Lung (tissue), 12 donors: ENCODE measurements around the gene FOXN3. TPM values are rescaled to one million over a fixed set of nuclear protein-coding genes. Genes with fewer than 3 reads are reported as not detected.

ENCODE experiments used
- ATAC-seq: fragments of 200-7000 bp; cut with Tn5 transposase; one replicate; pipeline ENCODE4 v1.9.1; 2020; ENCODE audit warnings: moderate number of reproducible peaks; ENCODE audit not compliant: insufficient read depth, low FRiP score
- DNase-seq, 3 donors: peaks; one replicate each; pipeline ENCODE4 v3.0.0-alpha.2; 2013 to 2017
- H3K27ac ChIP-seq, 2 donors: one replicate each; pipeline ENCODE4 v1.5.1; 2013; ENCODE audit warnings: mild to moderate bottlenecking in 2 of 2, moderate library complexity in 2 of 2, control low read depth in 1 of 2, inconsistent platforms in 1 of 2, low read depth in 1 of 2, low read length in 1 of 2
- H3K27me3 ChIP-seq, 3 donors: one replicate each; pipeline ENCODE4 v1.5.1; 2013; ENCODE audit warnings: low read length in 2 of 3; ENCODE audit not compliant: control insufficient read depth in 3 of 3, insufficient read depth in 3 of 3
- H3K36me3 ChIP-seq, 4 donors: one replicate each; pipeline ENCODE4 v1.5.1; 2013; ENCODE audit warnings: low read length in 4 of 4, mild to moderate bottlenecking in 1 of 4, moderate library complexity in 1 of 4; ENCODE audit not compliant: control insufficient read depth in 4 of 4, insufficient read depth in 4 of 4
- H3K4me1 ChIP-seq, 5 donors: one replicate each; pipeline ENCODE4 v1.5.1; 2013; ENCODE audit warnings: low read length in 5 of 5, mild to moderate bottlenecking in 2 of 5, moderate library complexity in 1 of 5; ENCODE audit not compliant: control insufficient read depth in 5 of 5, insufficient read depth in 5 of 5
- H3K4me3 ChIP-seq: one replicate; pipeline ENCODE4 v1.5.1; 2013; ENCODE audit warnings: mild to moderate bottlenecking, control low read depth, moderate library complexity
- H3K9ac ChIP-seq, 2 donors: one replicate each; pipeline ENCODE4 v1.5.1; 2013; ENCODE audit warnings: low read length in 2 of 2, control low read depth in 1 of 2; ENCODE audit not compliant: insufficient read depth in 1 of 2
- H3K9me3 ChIP-seq, 4 donors: one replicate each; pipeline ENCODE4 v1.5.1; 2013; ENCODE audit warnings: low read length in 3 of 4, mild to moderate bottlenecking in 1 of 4, moderate library complexity in 1 of 4; ENCODE audit not compliant: control insufficient read depth in 4 of 4, insufficient read depth in 3 of 4
- WGBS, 2 donors: extraction: QIAGEN DNeasy Blood & Tissue Kit; methylation state at CpG; one replicate each; pipeline ENCODE4 v1.1.7; 2013; 5-methylcytosine and 5-hydroxymethylcytosine counted together
- polyA plus RNA-seq, 2 donors: library from polyadenylated mRNA; stranded (reverse); fragments of 200-250 nt; gene quantifications; one replicate each; pipeline ENCODE4 v1.2.1, GENCODE V29; 2013
- total RNA-seq, 2 donors: library from RNA; depleted of rRNA in 1 of 2; stranded (reverse); fragments of >200 nt in 1 of 2; gene quantifications; one replicate each; pipeline ENCODE4 v1.2.1, GENCODE V29; 2014 to 2021
- TF ChIP-seq, protein P1 (sequence below): IDR thresholded peaks from 2 replicates; pipeline ENCODE4 v1.5.1; 2012; ENCODE audit warnings: mild to moderate bottlenecking; ENCODE audit errors: control extremely low read depth, extremely low read depth
- donor health status: control.
- donor health status: control.
- donor health status: Bipolar disorder and iron deficiency.
- donor health status: healthy.
- donor health status: DM: yes; HTN: yes; CAD: no.

The FOXN3 gene
- total and polyA plus RNA-seq, 4 donors: 12.7 to 69.7 (median 34.9) TPM

DNA sequence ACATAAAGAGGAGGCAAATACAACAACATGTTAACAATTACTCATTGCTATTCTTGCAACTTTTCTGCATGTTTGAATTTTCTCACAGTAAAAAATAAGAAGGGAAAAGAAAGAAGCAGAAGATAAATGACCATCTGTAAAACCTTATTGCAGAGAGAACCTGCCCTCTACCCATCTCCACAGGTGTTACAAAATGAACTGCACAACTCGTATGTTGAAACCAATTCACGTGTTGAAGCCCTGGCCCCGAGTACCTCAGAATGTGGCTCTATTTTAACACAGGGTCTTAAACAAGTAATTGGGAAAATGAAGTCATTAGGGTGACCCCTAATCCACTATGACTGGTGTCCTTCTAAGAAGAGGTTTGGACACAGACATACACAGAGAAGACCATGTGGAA lies 39.5 kb downstream of the FOXN3 start:
- Histone ChIP-seq H3K4me3 (no peak overlapping the region), H3K9ac (no peak overlapping the region), H3K27me3 (no peaks in the 10 kb centered on the region), H3K4me1 (peaks cover 0 to 4% (median 0%) of the 10 kb centered on the region in 5 donors), H3K9me3 (no peaks in the 10 kb centered on the region), H3K27ac (no peak overlapping the region), H3K36me3 (peaks cover 0 to 4% (median 2%) of the 10 kb centered on the region in 4 donors)
- ATAC-seq (no peak), DNase-seq (no peak)
- TF ChIP-seq, protein P1, sequence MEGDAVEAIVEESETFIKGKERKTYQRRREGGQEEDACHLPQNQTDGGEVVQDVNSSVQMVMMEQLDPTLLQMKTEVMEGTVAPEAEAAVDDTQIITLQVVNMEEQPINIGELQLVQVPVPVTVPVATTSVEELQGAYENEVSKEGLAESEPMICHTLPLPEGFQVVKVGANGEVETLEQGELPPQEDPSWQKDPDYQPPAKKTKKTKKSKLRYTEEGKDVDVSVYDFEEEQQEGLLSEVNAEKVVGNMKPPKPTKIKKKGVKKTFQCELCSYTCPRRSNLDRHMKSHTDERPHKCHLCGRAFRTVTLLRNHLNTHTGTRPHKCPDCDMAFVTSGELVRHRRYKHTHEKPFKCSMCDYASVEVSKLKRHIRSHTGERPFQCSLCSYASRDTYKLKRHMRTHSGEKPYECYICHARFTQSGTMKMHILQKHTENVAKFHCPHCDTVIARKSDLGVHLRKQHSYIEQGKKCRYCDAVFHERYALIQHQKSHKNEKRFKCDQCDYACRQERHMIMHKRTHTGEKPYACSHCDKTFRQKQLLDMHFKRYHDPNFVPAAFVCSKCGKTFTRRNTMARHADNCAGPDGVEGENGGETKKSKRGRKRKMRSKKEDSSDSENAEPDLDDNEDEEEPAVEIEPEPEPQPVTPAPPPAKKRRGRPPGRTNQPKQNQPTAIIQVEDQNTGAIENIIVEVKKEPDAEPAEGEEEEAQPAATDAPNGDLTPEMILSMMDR: no peak
- WGBS, 2 donors: 44 to 83% methylated on average over 3 of the region's 3 CpGs

DNA sequence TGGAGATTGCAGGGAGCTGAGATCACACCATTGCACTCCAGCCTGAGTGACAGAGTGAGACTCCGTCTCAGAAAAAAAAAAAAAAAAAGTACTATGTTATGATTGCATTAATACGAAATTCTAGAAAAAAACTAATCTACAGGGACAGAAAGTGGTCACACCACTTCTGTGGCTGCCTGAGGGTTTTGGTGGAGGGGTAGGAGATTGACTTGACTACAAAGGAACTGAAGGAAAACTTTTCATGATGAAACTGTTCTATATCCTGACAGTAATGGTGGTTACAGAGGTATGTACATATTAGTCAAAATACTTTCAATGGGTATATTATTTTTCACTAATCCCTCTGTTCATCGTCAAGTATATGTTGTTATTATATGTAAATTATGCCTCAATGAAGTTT lies 42.1 kb downstream of the FOXN3 start:
- Histone ChIP-seq H3K4me1 (peaks cover 5 to 16% (median 11%) of the 10 kb centered on the region in 5 donors), H3K36me3 (peaks cover 0 to 7% (median 2%) of the 10 kb centered on the region in 4 donors), H3K4me3 (no peak overlapping the region), H3K9me3 (no peaks in the 10 kb centered on the region), H3K9ac (no peak overlapping the region), H3K27ac (no peak overlapping the region), H3K27me3 (no peaks in the 10 kb centered on the region)
- WGBS, 2 donors: 91 to 92% methylated on average over 3 of the region's 3 CpGs
- no peak for DNase-seq
- ATAC-seq: no peak
- TF ChIP-seq, protein P1: no peak

DNA sequence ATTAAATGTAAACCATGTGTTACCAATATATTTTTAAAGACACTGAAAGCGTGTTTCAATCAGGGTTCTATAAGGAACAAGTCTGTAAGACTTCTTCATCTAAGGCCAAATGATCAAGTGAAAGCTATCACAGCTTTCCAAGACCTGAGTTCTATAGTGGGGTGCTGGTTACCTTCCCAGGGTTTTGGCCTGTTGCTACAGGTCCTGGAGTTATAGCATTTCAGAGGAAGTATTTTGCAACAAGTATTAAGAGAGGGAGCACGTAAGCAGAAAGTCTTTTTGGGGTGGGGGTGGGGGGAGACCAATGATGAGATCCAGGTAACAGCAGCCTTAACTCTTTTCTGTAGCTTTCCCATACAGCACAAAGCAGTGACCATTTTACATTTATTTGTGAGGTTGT lies 43.8 kb downstream of the FOXN3 start:
- no peaks in the 10 kb centered on the region for H3K27me3 ChIP-seq
- H3K9ac ChIP-seq: no peak overlapping the region
- WGBS, 2 donors: 54 to 76% methylated on average over 2 of the region's 2 CpGs
- ATAC-seq (no peak), DNase-seq (no peak)
- TF ChIP-seq, protein P1: no peak
- no peak overlapping the region for H3K4me3 ChIP-seq
- no peaks in the 10 kb centered on the region for H3K9me3 ChIP-seq
- peaks cover 0 to 7% (median 0%) of the 10 kb centered on the region in 4 donors for H3K36me3 ChIP-seq
- H3K4me1 ChIP-seq: peaks cover 10 to 20% (median 17%) of the 10 kb centered on the region in 5 donors
- no peak overlapping the region for H3K27ac ChIP-seq

DNA sequence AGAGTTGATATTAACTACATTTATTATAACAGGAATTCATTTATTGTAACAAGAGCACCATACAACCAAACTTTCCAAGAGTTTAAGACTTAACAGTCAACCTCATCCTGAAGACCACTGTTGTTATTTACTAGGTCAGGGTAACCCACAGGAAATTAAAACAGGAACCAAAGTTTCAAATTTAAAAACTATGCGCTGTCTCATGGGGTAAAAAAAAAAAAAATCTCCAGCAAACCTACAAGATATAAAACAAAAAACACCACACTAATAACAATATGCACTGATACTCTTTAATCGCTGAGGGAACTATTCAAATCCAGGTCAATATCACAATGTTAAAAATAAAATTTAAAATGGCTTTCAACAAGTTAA lies 44.5 kb downstream of the FOXN3 start:
- TF ChIP-seq, protein P1: no peak
- DNase-seq (no peak), ATAC-seq (no peak)
- 59 to 80% methylated on average over 2 of the region's 2 CpGs for WGBS, 2 donors
- Histone ChIP-seq H3K27me3 (no peaks in the 10 kb centered on the region), H3K9me3 (no peaks in the 10 kb centered on the region), H3K9ac (no peak overlapping the region), H3K4me1 (peaks cover 9 to 22% (median 17%) of the 10 kb centered on the region in 5 donors), H3K4me3 (no peak overlapping the region), H3K27ac (no peak overlapping the region), H3K36me3 (peaks cover 0 to 7% (median 0%) of the 10 kb centered on the region in 4 donors)
